HG03442 (cell line): Measurements from ENCODE around the gene SHISA4.
"Not testable (repeated sequence)": the region's sequence is repeated elsewhere in the genome, so short reads cannot be mapped to it uniquely, and the experiment has no call there.

Experiments
- ATAC-seq: cut with Tn5 transposase; IDR thresholded peaks from one replicate; pipeline ENCODE4 v1.9.1; 2021; ENCODE audit warnings: mild to moderate bottlenecking, moderate library complexity; ENCODE audit not compliant: unreplicated experiment

Gene SHISA4

GRCh38 chr1:201898240-201898894, 9.7 kb downstream of the SHISA4 start:
- no peak for ATAC-seq

- no peak for ATAC-seq
These were observed 10.3 kb downstream of the SHISA4 start for GRCh38 chr1:201898992-201899391.

GRCh38 chr1:201899683-201900429, 11.2 kb downstream of the SHISA4 start:
- no peak for ATAC-seq

- ATAC-seq, result no peak
These were observed 11.8 kb downstream of the SHISA4 start for GRCh38 chr1:201900476-201900875.

GRCh38 chr1:201901036-201901435, 12.3 kb downstream of the SHISA4 start:
- ATAC-seq, result not testable (repeated sequence)

- no peak for ATAC-seq
These were observed 13.5 kb downstream of the SHISA4 start for GRCh38 chr1:201902198-201902597.

GRCh38 chr1:201903135-201903534, 14.4 kb downstream of the SHISA4 start:
- ATAC-seq, result no peak

GRCh38 chr1:201904579-201904978, 15.9 kb downstream of the SHISA4 start:
- no peak for ATAC-seq

- no peak for ATAC-seq
These were observed 16.7 kb downstream of the SHISA4 start for GRCh38 chr1:201905234-201905890.

- no peak for ATAC-seq
These were observed 17.6 kb downstream of the SHISA4 start for GRCh38 chr1:201906336-201906735.

- ATAC-seq, result no peak
These were observed 18.9 kb downstream of the SHISA4 start for GRCh38 chr1:201907621-201908020.

- ATAC-seq, result no peak
These were observed 23.3 kb downstream of the SHISA4 start for GRCh38 chr1:201911826-201912571.

- ATAC-seq, result no peak
These were observed 24.1 kb downstream of the SHISA4 start for GRCh38 chr1:201912832-201913231.

GRCh38 chr1:201914456-201915235, 25.9 kb downstream of the SHISA4 start:
- no peak for ATAC-seq

GRCh38 chr1:201916649-201917249, 28.1 kb downstream of the SHISA4 start:
- no peak for ATAC-seq

GRCh38 chr1:201917362-201918033, 28.8 kb downstream of the SHISA4 start:
- no peak for ATAC-seq

GRCh38 chr1:201918343-201918742, 29.6 kb downstream of the SHISA4 start:
- ATAC-seq, result no peak

- ATAC-seq, result no peak
These were observed 33.4 kb downstream of the SHISA4 start for GRCh38 chr1:201921952-201922558.

- ATAC-seq, result no peak
These were observed 36.5 kb downstream of the SHISA4 start for GRCh38 chr1:201925301-201925567.
